GM06990 (cell line): Measurements from ENCODE around the gene RAN.
"Not testable (repeated sequence)": the region's sequence is repeated elsewhere in the genome, so short reads cannot be mapped to it uniquely, and the experiment has no call there.

ENCODE experiments used
- DNase-seq: peaks from one replicate; pipeline ENCODE4 v3.0.0-alpha.2; 2011; ENCODE audit not compliant: insufficient read length; ENCODE audit errors: extremely low read depth
- H3K27me3 ChIP-seq: replicated peaks from 2 replicates; pipeline ENCODE4 v1.6.0; 2011; ENCODE audit warnings: low read length; ENCODE audit not compliant: control insufficient read depth, insufficient read depth
- H3K36me3 ChIP-seq: 2 replicates; pipeline ENCODE4 v1.5.1; 2011; ENCODE audit warnings: low read length; ENCODE audit not compliant: control insufficient read depth, insufficient read depth
- H3K4me3 ChIP-seq: replicated peaks from 2 replicates; pipeline ENCODE4 v1.5.1; 2011; ENCODE audit warnings: low read depth, mild to moderate bottlenecking, control low read depth, low read length
- CTCF ChIP-seq: IDR thresholded peaks from 2 replicates; pipeline ENCODE4 v1.5.1; 2011; ENCODE audit warnings: low read length, control low read depth, mild to moderate bottlenecking, inconsistent platforms; ENCODE audit not compliant: insufficient read depth, poor library complexity, severe bottlenecking

RAN gene

DNA sequence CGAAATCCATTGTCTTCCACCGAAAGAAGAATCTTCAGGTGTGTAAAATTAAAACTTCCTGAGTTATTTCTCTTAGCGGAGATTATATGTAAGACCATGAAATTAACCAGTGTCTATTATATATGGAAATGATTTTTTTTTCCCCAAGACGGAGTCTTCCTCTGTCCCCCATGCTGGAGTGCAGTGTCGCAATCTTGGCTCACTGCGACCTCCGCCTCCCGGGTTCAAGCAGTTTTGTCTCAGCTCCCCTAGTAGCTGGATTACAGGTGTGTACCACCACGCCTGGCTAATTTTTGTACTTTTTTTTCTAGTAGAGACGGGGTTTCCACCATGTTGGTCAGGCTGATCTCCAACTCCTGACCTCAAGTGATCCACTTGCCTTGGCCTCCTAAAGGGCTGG is 2.8 kb downstream of the RAN start:
- no peak overlapping the region for H3K4me3 ChIP-seq
- peaks cover 9% of the 10 kb centered on the region for H3K36me3 ChIP-seq
- no peak for DNase-seq
- no peaks in the 10 kb centered on the region for H3K27me3 ChIP-seq
- TF ChIP-seq CTCF, result no peak

DNA sequence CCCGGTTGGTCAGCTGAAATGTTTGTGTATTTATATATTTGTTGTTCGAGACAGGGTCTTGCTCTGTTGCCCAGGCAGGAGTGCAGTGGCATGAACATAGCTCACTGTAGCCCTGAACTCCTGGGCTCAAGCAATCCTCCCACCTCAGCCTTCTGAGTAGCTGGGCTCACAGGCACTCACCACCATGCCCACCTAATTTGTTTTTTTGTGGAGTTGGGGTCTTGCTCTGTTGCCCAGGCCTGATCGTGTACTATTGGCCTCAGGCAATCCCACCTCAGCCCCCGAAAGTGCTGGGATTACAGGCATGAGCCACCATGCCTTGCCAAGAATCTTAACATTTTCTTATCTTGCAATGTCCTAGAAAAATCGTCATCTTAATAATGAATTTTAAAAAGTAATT is 3.3 kb downstream of the RAN start:
- no peak for TF ChIP-seq CTCF
- Histone ChIP-seq H3K36me3 (peaks cover 9% of the 10 kb centered on the region), H3K4me3 (no peak overlapping the region), H3K27me3 (no peaks in the 10 kb centered on the region)
- no peak for DNase-seq

DNA sequence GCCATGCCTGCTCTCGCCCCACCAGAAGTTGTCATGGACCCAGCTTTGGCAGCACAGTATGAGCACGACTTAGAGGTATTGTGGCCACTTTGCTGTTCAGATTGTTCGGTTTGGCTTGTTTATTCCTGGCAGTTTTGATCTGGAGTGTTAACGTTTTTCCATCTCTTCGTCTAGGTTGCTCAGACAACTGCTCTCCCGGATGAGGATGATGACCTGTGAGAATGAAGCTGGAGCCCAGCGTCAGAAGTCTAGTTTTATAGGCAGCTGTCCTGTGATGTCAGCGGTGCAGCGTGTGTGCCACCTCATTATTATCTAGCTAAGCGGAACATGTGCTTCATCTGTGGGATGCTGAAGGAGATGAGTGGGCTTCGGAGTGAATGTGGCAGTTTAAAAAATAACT is 3.8 kb downstream of the RAN start:
- H3K4me3 ChIP-seq, DNase-seq, H3K27me3 ChIP-seq, H3K36me3 ChIP-seq: not testable (repeated sequence)

DNA sequence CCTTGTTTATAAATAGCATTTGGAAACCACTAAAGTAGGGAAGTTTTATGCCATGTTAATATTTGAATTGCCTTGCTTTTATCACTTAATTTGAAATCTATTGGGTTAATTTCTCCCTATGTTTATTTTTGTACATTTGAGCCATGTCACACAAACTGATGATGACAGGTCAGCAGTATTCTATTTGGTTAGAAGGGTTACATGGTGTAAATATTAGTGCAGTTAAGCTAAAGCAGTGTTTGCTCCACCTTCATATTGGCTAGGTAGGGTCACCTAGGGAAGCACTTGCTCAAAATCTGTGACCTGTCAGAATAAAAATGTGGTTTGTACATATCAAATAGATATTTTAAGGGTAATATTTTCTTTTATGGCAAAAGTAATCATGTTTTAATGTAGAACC is 4.4 kb downstream of the RAN start:
- TF ChIP-seq CTCF, result no peak
- Histone ChIP-seq H3K4me3 (no peak overlapping the region), H3K27me3 (no peaks in the 10 kb centered on the region), H3K36me3 (peaks cover 9% of the 10 kb centered on the region)
- DNase-seq, result no peak

DNA sequence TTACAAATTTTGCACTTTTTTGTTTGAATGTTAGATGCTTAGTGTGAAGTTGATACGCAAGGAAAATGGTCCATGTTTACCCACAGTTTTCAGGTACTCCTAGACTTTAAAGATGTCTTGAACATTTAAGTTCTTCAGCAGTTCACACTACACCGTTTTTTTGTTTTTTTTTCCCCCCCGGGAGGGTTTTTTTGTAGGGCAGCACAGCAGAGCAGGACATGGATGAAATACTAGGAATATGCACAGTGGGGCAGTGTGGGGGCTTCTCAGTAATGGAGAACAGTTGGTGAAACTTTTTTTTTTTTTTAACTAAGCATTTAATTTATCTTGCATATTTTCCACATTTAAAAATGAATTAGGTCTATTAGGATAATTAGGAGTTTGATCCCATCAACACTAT is 4.9 kb downstream of the RAN start:
- Histone ChIP-seq H3K36me3 (peaks cover 9% of the 10 kb centered on the region), H3K27me3 (no peaks in the 10 kb centered on the region), H3K4me3 (no peak overlapping the region)
- DNase-seq, result no peak
- no peak for TF ChIP-seq CTCF

- no peak for TF ChIP-seq CTCF
- no peaks in the 10 kb centered on the region for H3K27me3 ChIP-seq
- no peak for DNase-seq
- H3K4me3 ChIP-seq, result no peak overlapping the region
- H3K36me3 ChIP-seq, result peaks cover 9% of the 10 kb centered on the region
These were observed 5.5 kb downstream of the RAN start for GRCh38 chr12:130877333-130877732.
